ENCODE data around the gene TAF1C. TPM values are rescaled to one million over a fixed set of nuclear protein-coding genes. Genes with fewer than 3 reads are reported as not detected.

The TAF1C gene
- total and polyA plus RNA-seq, 2 of the 8 experiments (the other 6 are each of a cell fraction or from before 2014, with no cell fraction given): 44.6 to 63.8 TPM

- TF ChIP-seq, protein P1, sequence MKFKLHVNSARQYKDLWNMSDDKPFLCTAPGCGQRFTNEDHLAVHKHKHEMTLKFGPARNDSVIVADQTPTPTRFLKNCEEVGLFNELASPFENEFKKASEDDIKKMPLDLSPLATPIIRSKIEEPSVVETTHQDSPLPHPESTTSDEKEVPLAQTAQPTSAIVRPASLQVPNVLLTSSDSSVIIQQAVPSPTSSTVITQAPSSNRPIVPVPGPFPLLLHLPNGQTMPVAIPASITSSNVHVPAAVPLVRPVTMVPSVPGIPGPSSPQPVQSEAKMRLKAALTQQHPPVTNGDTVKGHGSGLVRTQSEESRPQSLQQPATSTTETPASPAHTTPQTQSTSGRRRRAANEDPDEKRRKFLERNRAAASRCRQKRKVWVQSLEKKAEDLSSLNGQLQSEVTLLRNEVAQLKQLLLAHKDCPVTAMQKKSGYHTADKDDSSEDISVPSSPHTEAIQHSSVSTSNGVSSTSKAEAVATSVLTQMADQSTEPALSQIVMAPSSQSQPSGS (IDR thresholded peaks at IDR 0.05; ENCODE audit: low read length): no peak
- no peak for TF ChIP-seq CHD1 (IDR thresholded peaks at IDR 0.05; ENCODE audit: low read depth, low read length)
- no peak for TF ChIP-seq BACH1 (IDR thresholded peaks at IDR 0.05; ENCODE audit: low read length)
- no peak for TF ChIP-seq MAFK (IDR thresholded peaks at IDR 0.05; ENCODE audit: low read depth, low read length)
- no peak for TF ChIP-seq EP300 (IDR thresholded peaks at IDR 0.05; ENCODE audit: borderline replicate concordance in 1 of 2, low read depth in 2 of 2, low read length in 2 of 2)
- TF ChIP-seq SRF (IDR thresholded peaks at IDR 0.05; ENCODE audit: low read depth, low read length): no peak
- TF ChIP-seq NANOG (IDR thresholded peaks at IDR 0.05; ENCODE audit: insufficient read depth, low read depth, low read length, poor library complexity, severe bottlenecking): no peak
- TF ChIP-seq POLR2AphosphoS5 (IDR thresholded peaks at IDR 0.05; ENCODE audit: low read depth, low read length): no peak
Measured at GRCh38 chr16:84197466-84198128, 10.7 kb upstream of the TAF1C start (continued).
